Epithelial cell of proximal tubule (primary cell): ENCODE measurements around the gene BRD7. TPM values are rescaled to one million over a fixed set of nuclear protein-coding genes. Genes with fewer than 3 reads are reported as not detected.

Experiments
- DNase-seq: peaks from one replicate; pipeline ENCODE4 v3.0.0-alpha.2; 2011; ENCODE audit warnings: low read depth
- H3K4me3 ChIP-seq: 2 replicates; pipeline ENCODE4 v1.5.1; 2011; ENCODE audit warnings: low read depth, mild to moderate bottlenecking, low read length
- CTCF ChIP-seq: conservative IDR thresholded peaks from 2 replicates; pipeline ENCODE4 v1.5.1; 2012; ENCODE audit warnings: low read depth, mild to moderate bottlenecking, low read length
- total RNA-seq: library from RNA; depleted of rRNA; stranded (reverse); fragments of >200 nt; gene quantifications from 2 replicates; pipeline ENCODE4 v1.2.3, GENCODE V29; 2015

The BRD7 gene
- 54.3 and 61.1 TPM in 2 replicates for total RNA-seq

- H3K4me3 ChIP-seq = peak within 1 kb of the TSS; percentile 81
- no peak for TF ChIP-seq CTCF
- no peak for DNase-seq
Measured at GRCh38 chr16:50368410-50369132, at the start of gene BRD7. Gene BRD7 (minus strand): TSS chr16:50368988. CDS start chr16:50368774, 214 bp downstream.

GRCh38 chr16:50416388-50416787 lies 47.6 kb upstream of the BRD7 start:
- TF ChIP-seq CTCF = no peak

GRCh38 chr16:50414152-50414551 lies 45.4 kb upstream of the BRD7 start:
- TF ChIP-seq CTCF = no peak
- no peak for DNase-seq
- no peak overlapping the region for H3K4me3 ChIP-seq

More at GRCh38 chr16:50416388-50416787, 47.6 kb upstream of the BRD7 start:
- no peak overlapping the region for H3K4me3 ChIP-seq
- peak; percentile 2 for DNase-seq

- DNase-seq = no peak
- no peak overlapping the region for H3K4me3 ChIP-seq
- TF ChIP-seq CTCF = no peak
Measured at GRCh38 chr16:50411034-50411433, 42.2 kb upstream of the BRD7 start.

- no peak overlapping the region for H3K4me3 ChIP-seq
- no peak for TF ChIP-seq CTCF
- DNase-seq = no peak
Measured at GRCh38 chr16:50408001-50408561, 39.3 kb upstream of the BRD7 start.

GRCh38 chr16:50407351-50407750 lies 38.6 kb upstream of the BRD7 start:
- no peak for TF ChIP-seq CTCF
- no peak for DNase-seq
- H3K4me3 ChIP-seq = no peak overlapping the region

GRCh38 chr16:50403491-50403890 lies 34.7 kb upstream of the BRD7 start:
- H3K4me3 ChIP-seq = no peak overlapping the region
- TF ChIP-seq CTCF = no peak
- DNase-seq = no peak
